ENCODE measurements around the gene XRCC6.

XRCC6 gene

GRCh38 chr22:41687901-41688364 is 66.8 kb downstream of the XRCC6 start:
- TF ChIP-seq REST (IDR thresholded peaks at IDR 0.05; ENCODE audit: low read depth) (no peak), TAF1 (IDR thresholded peaks at IDR 0.05; ENCODE audit: low read depth) (no peak), MAX (IDR thresholded peaks at IDR 0.05) (peak; percentile 87), EGR1 (IDR thresholded peaks at IDR 0.05) (no peak), ZBTB7A (IDR thresholded peaks at IDR 0.05; ENCODE audit: low read depth) (no peak), YY1 (IDR thresholded peaks at IDR 0.05; ENCODE audit: low read depth) (no peak)

GRCh38 chr22:41688365-41689211 is 67.5 kb downstream of the XRCC6 start, which contains the start of gene SNU13:
Gene SNU13 (minus strand): TSS chr22:41688867. CDS start chr22:41688796, 71 bp downstream.
- 0 out of 2 replicates have a peak, but pooled peaks have one; percentile 27 for TF ChIP-seq FOXM1 (IDR thresholded peaks at IDR 0.05; ENCODE audit: borderline replicate concordance, low read depth)
- 0 out of 2 replicates have a peak, but pooled peaks have one; percentile 8 for TF ChIP-seq USF1 (IDR thresholded peaks at IDR 0.05)
- TF ChIP-seq REST (IDR thresholded peaks at IDR 0.05; ENCODE audit: low read depth): no peak
- TF ChIP-seq CREB1 (IDR thresholded peaks at IDR 0.05; ENCODE audit: low read depth): peak; percentile 79
- peak; percentile 25; the same call in 1 of the 2 replicates for TF ChIP-seq NFIC (IDR thresholded peaks at IDR 0.05)
- TF ChIP-seq TAF1 (IDR thresholded peaks at IDR 0.05; ENCODE audit: low read depth): peak; percentile 87
- TF ChIP-seq ZBTB7A (IDR thresholded peaks at IDR 0.05; ENCODE audit: low read depth): no peak
- TF ChIP-seq CEBPB (IDR thresholded peaks at IDR 0.05): no peak; the same call in 1 of the 2 replicates
- TF ChIP-seq EGR1 (IDR thresholded peaks at IDR 0.05): no peak
- no peak for TF ChIP-seq RAD21 (IDR thresholded peaks at IDR 0.05; ENCODE audit: low read depth)
- TF ChIP-seq TCF12 (IDR thresholded peaks at IDR 0.05; ENCODE audit: low read depth): peak; percentile 52; the same call in 1 of the 2 replicates
- peak; percentile 36; the same call in 1 of the 2 replicates for TF ChIP-seq TEAD4 (IDR thresholded peaks at IDR 0.05)
- no peak for TF ChIP-seq YY1 (IDR thresholded peaks at IDR 0.05; ENCODE audit: low read depth)
- TF ChIP-seq MAX (IDR thresholded peaks at IDR 0.05): peak; percentile 93
- peak; percentile 30; the same call in 1 of the 2 replicates for TF ChIP-seq EP300 (IDR thresholded peaks at IDR 0.05; ENCODE audit: borderline replicate concordance)

- TF ChIP-seq FOXM1 (IDR thresholded peaks at IDR 0.05; ENCODE audit: borderline replicate concordance, low read depth) (no peak), TEAD4 (IDR thresholded peaks at IDR 0.05) (no peak), RAD21 (IDR thresholded peaks at IDR 0.05; ENCODE audit: low read depth) (no peak), REST (IDR thresholded peaks at IDR 0.05; ENCODE audit: low read depth) (no peak), YY1 (IDR thresholded peaks at IDR 0.05; ENCODE audit: low read depth) (no peak), EP300 (IDR thresholded peaks at IDR 0.05; ENCODE audit: borderline replicate concordance) (no peak), TAF1 (IDR thresholded peaks at IDR 0.05; ENCODE audit: low read depth) (no peak), NFIC (IDR thresholded peaks at IDR 0.05) (no peak), USF1 (IDR thresholded peaks at IDR 0.05) (no peak), CREB1 (IDR thresholded peaks at IDR 0.05; ENCODE audit: low read depth) (no peak), CEBPB (IDR thresholded peaks at IDR 0.05) (no peak)
These were observed 69.4 kb downstream of the XRCC6 start for GRCh38 chr22:41690476-41690875.

- TF ChIP-seq FOXM1 (IDR thresholded peaks at IDR 0.05; ENCODE audit: borderline replicate concordance, low read depth) (no peak), CEBPB (IDR thresholded peaks at IDR 0.05) (no peak), EP300 (IDR thresholded peaks at IDR 0.05; ENCODE audit: borderline replicate concordance) (no peak), MAX (IDR thresholded peaks at IDR 0.05) (no peak), REST (IDR thresholded peaks at IDR 0.05; ENCODE audit: low read depth) (no peak), TAF1 (IDR thresholded peaks at IDR 0.05; ENCODE audit: low read depth) (no peak), TEAD4 (IDR thresholded peaks at IDR 0.05) (no peak), RAD21 (IDR thresholded peaks at IDR 0.05; ENCODE audit: low read depth) (no peak), TCF12 (IDR thresholded peaks at IDR 0.05; ENCODE audit: low read depth) (no peak), CREB1 (IDR thresholded peaks at IDR 0.05; ENCODE audit: low read depth) (no peak), NFIC (IDR thresholded peaks at IDR 0.05) (no peak)
These were observed 74.1 kb downstream of the XRCC6 start for GRCh38 chr22:41695211-41695610.
